Frontal cortex (tissue), 4 donors: Measurements from ENCODE around the gene TNFAIP8. TPM values are rescaled to one million over a fixed set of nuclear protein-coding genes. Genes with fewer than 3 reads are reported as not detected.

Source experiments
- DNase-seq, 2 donors: peaks; one replicate each; pipeline ENCODE4 v3.0.0; 2012; ENCODE audit warnings: low spot score in 2 of 2
- FAIRE-seq: peaks from 2 replicates; lab custom pipeline; 2012; peaks lifted over from hg19 to GRCh38; lab: Jason Lieb, UNC
- total RNA-seq: library from RNA; depleted of rRNA; stranded (reverse); fragments of >200 nt; gene quantifications from one replicate; pipeline ENCODE4 v1.2.3, GENCODE V29; 2014
- donor health status: control.
- donor health status: control.
- donor health status: control.

The TNFAIP8 gene
- total RNA-seq, 1 donor from 2014 or later = 2.9 TPM

DNA sequence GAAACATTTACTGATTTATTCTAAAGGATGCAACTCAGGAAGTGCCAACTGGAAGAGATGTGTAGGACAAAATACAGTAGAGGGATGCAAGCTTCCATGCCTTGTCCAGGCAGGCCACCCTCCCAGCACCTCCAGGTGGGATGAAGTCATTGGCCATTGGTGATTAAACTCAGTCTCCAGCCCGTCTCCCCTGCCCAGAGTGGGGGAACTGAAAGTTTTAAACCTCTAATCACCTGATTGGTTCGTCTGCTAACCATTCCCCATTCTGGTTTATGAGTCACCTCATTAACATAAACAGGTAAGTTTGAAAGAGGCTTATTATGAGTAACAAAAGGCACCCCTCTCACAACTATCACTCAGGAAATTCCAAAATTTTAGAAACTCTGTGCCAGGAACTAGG is 8.1 kb downstream of the TNFAIP8 start:
- no peak for DNase-seq
- FAIRE-seq = no peak

DNA sequence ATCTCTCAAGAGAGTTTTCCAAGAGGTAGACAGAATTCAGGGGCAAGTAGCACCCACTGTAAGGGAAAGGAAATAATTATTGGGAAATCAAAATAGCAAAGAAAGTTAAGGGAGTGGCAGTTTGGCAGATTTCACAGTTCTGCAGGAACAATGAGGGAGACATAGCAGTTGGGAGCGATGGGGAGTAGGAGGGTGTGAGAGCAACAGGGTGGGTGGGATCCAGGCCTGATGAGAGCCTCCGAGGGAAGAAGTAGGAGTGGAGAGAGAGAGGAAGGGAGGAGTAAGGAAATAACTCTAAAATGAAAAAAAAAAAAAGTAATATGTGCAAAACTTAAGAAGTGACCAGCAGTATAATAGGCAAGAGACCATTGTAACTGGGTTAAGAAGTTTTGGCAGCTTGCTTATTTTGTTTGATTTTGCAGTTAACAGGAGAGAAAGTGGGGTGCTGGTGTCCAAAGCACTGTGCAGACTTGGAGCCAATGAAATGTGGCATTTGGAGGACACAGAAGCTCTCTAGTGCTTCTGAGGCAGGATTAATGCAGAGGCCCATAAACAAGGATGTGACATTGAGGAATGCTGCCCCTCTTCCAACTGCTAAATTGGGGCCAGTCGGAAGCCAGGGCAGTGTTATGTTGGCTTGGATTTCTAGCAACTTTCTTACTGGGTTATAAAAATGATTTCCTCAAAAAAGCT is 10.2 kb downstream of the TNFAIP8 start:
- FAIRE-seq (no peak), DNase-seq (no peak)

DNA sequence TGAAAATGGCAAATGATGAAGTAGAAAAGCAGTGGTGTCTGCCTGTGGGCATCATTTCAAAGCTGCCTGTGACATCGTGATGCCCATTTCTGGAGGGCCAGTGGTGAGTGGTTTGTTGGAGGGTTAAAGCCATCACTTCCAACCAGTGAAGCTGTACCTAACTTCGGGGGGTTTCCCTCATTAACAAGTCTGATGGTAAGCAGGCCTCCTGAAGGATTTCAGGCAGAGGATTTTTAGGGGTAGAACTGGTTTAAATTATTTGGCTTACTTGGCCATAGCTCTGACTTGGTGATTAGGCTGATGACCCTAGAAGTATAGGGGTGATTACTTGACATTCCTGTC is 10.7 kb downstream of the TNFAIP8 start:
- FAIRE-seq (no peak), DNase-seq (no peak)

DNA sequence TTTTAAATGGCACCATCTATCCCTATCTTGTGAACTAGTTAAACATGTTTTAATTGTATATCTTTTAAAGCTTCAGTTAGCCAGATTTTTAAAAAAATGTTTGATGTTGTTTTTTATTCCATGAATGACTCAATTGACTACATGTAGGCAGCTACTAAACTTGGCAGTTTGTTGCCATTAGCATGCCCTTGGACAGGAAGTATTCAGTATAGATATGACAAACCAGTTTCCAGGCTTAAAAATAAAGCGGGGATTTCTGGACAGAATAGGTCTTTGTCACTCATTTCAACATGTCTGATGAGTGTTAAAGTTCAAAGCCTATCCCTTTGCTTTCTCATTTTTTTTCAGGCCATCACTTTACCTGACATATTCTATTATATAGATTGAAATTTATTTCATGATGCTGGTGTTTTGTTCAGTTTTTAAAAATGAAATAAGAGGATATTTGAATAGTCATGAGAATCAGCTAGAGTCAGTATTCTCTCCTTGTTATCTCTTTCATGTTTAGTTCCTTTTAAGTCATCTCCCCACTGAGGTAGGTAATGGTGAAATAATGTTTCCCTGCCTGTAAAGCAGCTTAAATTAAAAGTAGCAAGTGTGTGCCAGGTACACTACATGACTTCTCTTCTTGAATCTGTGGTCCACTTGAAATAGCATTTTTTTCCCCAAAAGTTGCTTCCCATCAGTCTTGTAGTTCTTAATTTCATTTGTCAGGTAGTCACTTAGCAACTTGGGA is 11.9 kb downstream of the TNFAIP8 start:
- DNase-seq = no peak
- no peak for FAIRE-seq

DNA sequence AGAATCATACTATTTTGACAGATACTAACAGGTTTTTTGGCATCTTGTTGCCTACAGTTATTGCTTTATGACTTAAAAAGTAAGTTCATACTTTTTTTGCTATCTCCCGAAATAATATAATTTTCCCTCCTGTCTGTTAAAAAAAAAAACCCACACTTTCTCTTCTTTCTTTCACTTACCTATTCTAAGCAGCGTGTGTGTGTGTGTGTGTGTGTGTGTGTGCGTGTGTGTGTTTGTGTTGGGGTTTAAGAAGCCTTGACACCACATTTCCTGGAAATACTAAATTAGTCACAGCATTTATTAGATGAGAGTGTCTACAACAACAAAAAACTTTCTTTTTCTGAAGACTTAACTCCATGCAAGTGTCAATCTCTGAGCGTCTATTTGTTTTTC is 12.4 kb downstream of the TNFAIP8 start:
- FAIRE-seq (no peak), DNase-seq (no peak)

DNA sequence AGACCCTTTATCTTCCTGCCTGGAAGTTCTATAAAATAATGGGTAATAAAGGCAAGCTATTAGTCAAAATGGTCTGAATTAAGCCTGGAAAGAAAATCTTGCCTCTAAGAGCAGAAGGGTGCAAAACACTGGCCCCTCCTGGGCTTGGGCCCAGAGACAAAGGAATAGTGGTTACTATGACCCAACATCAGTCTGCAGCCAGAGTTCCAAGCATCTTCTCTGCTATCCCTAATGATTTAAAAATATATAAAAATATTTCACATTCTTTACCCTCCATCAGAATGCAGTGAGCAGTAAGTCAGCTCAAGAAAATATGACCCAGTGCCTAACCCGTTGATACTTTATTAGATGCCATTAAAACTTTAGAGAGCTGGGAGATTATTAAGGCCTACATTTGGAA is 14.7 kb downstream of the TNFAIP8 start:
- DNase-seq = no peak
- FAIRE-seq = no peak

DNA sequence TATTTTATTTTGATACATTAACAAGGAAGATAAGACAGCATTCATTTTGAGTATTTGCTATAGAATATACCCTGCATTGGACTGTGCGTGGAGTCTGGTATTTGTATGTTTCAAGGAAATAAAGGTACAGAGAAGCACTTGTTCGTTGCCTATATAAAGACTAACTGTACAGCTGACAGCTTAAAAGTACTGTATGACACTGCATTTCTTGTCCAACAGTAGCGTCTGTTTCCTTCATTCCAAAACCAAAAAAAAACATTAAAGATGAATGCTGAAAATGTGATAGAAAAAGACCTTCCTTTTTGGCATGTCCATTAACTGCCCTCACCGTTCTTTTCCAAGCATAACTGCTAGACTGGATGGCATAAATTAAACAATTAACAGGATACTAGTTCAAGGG is 15.3 kb downstream of the TNFAIP8 start:
- DNase-seq (no peak), FAIRE-seq (no peak)

DNA sequence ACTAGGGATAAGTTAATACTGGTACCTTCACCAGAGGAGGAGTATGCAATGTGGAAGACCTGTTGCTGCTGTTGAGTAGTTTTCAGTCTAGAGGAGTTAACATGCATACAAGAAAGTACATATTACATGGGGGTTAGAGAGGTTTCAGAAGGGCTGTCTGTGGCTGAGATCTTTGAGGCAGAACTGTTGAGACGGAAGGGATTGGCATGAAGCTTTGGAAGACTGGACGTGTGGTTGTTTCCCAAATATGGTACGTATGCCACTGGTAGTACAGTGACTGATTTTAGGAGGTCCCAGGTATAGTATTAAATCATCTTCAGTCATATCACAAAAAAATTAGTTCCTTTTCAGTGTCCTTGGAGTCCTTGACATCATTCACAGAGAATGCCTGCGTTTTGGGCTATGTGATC is 17.6 kb downstream of the TNFAIP8 start:
- DNase-seq = no peak
- no peak for FAIRE-seq

DNA sequence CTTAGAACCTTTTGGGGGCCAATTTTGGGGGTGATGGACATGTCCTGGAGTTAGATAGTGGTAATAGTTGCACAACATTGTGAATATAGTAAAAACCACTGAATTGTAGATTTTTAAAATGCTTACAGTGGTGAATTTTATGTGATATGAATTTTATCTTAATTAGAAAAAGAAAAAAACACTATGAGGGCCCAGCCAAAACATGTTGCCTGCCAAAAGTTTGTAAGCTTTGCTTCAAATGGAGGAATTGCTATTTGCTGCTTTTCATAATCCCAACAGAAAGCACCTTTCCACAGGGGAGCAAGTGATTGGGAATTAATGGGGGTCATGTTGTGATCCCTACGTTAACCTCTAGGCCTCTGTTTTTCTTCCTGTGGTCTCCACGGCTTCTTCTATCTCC is 19.1 kb downstream of the TNFAIP8 start:
- FAIRE-seq (no peak), DNase-seq (no peak)

DNA sequence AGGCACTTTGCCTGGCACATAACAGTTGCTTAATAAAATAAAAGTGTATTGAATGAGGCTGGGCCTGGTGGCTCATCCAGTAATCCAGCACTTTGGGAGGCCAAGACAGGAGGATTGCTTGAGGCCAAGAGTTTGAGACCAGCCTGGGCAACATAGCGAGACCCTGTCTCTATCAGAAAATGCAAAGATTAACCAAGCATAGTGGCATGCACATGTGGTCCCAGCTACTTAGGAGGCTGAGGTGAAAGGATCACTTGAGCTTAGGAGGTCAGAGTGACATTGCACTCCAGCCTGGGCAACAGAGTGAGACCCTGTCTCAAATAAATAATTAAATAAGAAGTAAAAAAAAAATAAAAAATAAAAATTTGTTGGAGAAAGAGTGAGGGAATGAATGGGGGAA is 21.2 kb downstream of the TNFAIP8 start:
- DNase-seq = no peak
- FAIRE-seq = no peak

DNA sequence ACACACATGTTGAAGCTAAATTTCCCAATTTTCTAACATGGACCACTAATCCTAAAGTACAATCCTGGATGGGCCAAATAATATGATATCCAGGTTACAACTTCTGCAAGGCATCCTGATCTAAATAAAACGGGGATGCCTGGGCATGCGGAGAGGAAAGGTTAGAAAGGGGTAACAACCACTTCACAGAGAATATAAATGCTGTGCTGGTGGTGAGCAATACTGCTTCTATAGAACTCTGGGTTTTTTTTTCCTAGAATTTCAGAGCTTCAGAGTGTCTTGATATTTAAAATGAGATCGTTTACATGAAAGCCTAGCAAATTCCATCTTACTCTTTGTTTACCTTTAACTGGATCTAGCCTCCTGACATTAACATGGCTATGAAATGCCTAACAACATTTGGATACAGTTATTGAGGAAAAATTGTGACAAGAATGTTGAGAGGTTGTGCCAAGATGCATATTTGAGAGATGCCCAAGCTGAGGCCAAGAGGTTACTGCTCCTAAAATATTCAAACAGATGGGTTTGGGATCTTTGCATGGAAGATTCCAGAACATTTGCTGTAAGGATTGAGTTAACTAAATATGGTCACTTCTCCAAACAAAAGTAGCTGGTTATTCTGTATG is 22.4 kb downstream of the TNFAIP8 start:
- FAIRE-seq = no peak
- no peak for DNase-seq

DNA sequence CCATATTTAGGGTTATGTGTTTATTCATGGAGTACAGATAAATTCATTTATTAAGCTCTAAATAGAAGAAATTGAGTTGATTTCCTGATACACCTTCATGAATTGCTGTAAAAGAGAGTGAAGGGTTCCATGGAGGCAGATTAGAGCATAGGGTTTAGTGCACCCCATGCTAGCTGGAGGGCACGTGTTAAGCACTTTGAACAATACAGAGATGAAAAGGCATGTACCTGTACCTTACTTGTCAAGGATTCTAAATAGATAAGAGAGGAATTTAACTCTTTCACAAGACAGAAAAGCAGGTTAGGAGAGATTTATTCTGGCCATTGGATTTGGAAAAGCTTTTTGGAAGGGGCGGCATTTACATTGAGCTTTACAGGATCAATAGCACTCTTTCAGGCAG is 23.3 kb downstream of the TNFAIP8 start:
- no peak for FAIRE-seq
- no peak for DNase-seq

DNA sequence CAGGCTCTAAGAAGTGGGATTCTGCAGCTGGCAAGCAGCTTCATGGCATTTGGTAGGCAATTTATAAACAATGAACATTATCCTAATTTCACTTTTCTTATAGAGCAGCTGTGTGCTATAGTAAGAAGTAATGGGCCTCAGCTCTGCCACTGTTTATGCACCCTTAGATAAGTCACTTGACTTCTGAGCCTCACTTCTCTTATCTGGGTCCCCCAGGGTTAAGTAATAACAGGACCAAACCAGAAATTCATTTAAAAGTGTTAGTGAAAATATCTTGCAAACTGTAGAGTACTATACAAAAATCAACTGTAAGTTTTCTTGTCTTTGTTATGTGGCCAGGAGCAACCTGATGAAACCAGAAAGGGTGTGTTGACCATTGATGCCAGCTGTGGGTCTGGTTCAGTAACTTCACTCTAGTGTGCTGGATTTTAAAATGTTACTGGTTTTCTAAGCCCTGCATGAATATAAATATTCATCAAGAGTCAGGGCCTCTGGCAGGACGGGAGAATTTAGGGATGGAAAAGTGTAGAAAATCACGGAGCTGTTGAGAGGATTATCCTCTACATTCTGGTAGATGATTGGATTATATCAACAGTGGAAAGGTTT is 24.2 kb downstream of the TNFAIP8 start:
- FAIRE-seq = no peak
- DNase-seq = no peak

DNA sequence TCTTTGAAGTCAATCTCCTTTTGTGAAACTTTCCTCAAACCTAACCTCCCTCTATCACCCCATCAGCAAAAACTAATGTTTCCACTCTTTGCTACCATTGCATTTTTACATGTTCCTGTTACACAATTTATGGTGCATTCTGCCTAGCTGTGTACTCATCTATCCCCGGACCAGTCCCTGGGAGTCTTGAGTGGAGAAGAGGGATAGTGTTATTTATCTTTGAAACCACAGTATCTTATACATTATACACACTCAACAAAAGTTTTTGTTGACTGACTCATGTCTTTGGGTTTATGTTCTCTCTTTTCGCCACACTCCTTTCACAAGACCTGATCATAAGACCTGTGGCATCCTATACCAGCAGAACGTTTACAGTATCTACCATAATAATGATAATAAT is 26.4 kb downstream of the TNFAIP8 start:
- no peak for DNase-seq
- no peak for FAIRE-seq

DNA sequence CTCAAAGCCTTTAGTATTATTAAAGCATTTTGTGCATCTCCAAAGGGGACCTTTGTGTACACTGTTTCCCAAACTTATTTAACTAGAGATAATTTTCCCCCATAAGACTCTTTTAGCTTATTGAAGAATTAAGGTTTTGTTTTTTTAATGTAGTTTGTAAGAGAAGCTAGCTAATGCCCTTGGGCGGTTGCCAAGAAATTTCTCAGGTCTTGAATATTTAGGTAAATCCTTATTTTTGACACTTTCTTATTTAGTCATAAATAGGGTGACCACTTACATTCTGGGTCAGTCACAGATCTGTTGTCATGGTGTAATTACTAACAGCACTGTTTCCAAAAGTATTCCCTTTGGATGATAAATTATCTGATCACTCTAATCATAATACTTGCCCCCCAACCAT is 27.2 kb downstream of the TNFAIP8 start:
- FAIRE-seq (no peak), DNase-seq (no peak)

DNA sequence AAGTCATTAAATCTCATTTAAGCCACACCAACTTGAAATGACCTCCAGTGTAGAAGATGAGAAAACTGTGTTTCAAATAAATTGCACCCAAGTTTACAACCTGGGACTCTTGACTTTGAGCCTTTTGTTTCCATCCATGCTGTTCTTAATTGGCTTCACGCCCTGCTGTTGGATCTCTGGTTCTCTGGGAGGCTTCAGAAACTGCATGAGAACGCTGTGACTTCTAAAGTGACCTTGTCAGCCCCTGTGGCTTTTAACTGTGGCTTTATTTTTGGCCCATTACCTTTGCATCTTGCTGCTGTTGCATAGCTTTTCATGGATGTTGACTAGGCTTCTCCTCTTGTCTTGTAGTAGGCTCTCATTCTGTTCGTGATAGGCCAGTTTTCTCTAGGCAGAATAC is 29.3 kb downstream of the TNFAIP8 start:
- DNase-seq (no peak), FAIRE-seq (no peak)

DNA sequence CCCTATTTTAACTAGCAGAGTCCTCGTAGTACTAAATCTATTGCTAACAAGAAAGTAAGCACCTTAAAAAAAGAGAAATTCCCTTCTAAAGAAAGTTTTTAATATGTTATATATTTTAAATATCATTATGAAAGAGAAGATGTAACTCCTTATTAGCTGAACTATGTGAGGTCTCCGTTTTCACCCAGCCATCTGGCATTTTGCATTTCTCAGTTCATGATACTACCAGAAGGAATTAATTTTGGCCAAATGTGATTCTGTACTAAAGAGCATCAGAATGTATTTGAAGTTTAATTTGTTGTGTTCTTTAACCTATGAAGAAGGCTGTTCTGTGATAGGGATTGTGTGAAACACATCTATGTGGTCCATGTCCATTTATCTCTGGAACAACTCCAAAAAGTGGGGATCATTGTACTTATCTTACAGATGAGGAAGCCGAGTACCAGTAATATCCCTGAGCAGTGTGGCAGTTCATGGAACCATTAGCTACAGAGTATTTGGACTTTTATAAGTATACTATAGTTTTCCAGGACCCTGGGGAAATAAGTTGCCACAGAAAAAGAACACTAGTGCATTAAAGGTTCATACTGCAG is 29.8 kb downstream of the TNFAIP8 start:
- FAIRE-seq (no peak), DNase-seq (no peak)

DNA sequence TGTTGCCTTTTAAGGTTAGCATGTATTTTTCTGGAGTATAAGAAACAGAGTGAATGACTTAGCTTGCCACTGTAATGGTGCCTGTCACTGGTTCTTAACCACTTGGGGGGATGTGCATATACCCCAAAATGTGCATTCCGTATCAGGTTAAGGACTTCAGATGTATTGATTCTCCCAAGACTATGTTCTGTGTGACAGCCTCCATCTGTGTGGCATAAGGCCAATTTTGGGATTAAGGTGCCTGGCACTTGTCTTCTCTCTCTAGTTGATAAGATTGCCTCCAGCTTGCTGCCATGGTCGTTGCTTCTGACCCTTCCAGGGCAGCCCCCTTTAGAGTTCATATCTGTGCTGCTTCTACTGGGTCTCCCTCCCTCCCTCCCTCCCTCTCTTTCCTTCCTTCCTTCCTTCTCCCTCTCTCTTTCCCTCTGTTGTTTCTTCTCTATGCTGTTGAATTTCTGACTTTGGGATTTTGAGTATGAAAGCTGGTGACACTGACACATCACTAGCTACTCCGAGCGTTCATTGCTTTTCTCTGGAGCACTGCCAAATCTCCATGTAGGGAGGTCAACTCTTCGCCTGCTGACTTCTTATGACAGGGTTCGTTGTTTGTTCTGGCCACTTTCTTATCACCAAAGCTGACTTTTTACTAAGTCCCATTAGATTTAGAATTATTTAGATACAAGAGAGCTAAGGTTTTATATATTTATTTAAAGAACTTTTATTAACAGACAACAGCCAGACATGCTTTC is 31.0 kb downstream of the TNFAIP8 start:
- FAIRE-seq (no peak), DNase-seq (no peak)

DNA sequence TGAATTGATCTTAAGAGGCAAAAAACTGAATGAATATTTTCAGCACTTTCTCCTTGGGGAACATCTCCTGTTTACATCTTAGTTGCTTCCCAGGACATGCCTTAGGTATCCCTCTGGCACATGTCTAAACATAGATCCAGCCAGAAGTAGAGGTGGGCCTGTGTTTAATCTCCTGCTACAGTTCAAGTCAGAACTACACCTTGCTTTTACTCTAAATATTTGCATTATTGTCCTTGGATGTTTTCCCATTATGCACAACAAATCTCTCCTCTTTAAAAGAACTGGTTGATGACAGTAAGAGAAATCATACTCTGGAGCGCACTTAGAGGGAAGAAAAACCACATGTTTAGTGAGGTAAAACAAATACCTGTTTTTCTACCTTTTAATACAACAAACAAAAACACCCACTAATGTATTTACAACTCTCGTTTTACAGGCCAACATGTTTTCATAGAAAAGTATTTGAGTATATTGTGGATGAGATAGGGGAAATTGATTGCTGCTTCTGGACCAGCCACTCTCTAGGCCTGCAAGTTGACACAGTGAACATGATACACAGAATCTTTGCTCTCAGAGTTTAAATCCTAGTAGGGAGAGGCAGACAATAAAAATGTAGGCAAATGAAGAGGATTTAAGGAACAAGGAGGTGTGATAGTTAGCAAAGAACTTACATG is 32.3 kb downstream of the TNFAIP8 start:
- FAIRE-seq (no peak), DNase-seq (no peak)
